Measurements from ENCODE around the gene IL18RAP.

Gene IL18RAP

DNA sequence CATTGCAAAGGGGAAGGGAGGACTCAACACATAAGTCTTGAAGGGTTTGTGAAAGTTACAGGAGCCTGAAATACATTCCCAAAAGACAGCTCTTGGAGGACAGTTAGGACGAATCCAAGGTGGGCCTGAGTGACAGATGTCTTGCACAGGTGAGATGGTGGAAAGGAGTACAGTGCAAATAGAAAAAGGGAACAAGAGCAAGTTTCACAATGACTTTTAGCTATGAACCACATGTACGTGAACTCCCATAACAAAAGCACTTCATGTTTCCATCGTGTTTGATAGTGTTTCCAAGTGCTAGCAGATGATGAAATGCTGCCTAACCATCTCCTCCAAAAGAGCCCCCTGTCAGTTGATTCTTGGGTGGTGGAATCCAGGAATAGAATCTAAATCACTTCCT lies 1.8 kb downstream of the IL18RAP start:
- no peak for DNase-seq (ENCODE audit: low spot score)

DNA sequence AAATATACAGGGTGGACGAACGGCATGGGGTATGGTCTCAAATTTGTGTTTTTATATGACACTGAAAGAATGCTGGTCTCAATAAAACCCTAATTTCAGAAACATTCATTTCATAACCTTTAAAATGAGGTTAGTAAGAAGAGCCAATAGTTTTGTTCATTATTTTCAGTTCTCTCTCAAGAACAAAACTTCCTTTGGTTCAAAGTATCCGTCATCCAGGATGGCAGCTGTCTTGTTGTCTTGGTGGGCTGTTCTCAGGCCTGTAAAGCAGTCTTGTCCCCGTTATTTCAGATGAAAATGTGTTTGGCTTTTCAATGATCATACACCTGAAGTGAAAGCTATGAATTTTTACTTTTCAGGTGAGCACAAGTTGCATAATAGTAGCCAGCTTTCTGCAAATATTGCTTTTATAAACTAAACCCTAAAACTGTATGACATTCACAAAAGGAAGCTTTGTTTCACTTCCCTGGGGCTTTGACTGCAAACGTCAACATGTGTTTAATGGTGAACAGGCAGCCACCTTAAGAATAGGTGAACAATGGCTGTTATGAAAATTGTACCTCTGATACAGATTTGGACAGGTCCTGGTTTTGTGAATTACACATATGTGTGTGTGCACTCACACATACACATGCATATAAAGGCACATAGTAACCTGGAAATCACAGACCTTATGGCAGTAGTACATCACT lies 2.6 kb downstream of the IL18RAP start:
- DNase-seq (ENCODE audit: low spot score), result no peak

DNA sequence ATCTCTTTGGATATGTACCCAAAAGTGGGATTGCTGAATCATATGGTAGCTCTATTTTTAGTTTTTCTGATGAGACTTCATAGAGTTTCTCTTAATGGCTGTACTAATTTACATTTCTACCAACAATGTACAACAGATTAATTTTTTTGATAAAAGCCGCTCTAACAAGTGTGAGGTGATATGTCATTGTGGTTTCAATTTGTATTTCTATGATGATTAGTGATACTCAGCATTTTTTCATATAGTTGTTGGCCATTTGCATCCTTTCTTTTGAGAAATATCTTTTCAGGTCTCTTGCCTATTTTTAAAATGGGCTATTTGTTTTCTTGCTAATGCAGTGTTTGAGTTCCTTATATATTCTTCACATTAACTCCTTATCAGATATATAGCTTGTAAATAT lies 4.3 kb downstream of the IL18RAP start:
- DNase-seq (ENCODE audit: low spot score), result no peak

DNA sequence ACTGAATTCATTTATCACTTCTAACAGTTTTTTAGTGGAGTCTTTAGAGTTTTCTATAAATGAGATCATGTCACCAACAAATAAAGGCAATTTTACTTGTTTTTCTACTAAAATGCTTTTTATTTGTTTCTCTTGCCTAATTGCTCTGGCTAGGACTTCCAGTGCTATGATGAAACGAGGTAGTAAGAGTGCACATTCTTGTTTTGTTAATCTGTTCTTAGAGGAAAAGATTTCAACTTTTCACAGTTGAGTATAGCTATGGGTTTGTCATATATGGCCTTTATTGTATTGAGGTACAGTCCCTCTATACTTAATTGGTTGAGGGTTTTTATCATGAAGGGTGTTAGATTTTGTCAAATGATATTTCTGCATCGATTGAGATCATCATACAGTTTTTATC lies 5.6 kb downstream of the IL18RAP start:
- DNase-seq (ENCODE audit: low spot score), result no peak

DNA sequence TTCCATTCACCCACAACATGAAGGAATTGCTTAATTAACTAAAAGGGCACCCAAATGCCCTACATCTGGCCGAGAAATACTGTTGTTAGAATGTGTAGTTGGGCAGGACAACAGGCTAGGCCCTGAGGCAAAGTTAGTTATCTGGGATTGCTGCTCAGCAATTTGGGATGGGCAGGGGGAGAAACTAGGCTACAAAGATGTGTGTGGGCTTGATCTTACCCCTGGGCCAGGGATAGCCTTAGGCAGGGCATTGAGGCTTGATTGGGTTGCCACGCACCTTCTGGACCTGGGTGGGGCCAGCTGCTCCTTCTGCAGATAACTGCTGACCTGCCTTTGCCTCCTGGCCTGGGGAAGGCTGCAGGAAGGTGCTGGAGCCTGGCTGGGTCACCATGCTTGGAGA lies 9.4 kb downstream of the IL18RAP start:
- DNase-seq (ENCODE audit: low spot score), result no peak

DNA sequence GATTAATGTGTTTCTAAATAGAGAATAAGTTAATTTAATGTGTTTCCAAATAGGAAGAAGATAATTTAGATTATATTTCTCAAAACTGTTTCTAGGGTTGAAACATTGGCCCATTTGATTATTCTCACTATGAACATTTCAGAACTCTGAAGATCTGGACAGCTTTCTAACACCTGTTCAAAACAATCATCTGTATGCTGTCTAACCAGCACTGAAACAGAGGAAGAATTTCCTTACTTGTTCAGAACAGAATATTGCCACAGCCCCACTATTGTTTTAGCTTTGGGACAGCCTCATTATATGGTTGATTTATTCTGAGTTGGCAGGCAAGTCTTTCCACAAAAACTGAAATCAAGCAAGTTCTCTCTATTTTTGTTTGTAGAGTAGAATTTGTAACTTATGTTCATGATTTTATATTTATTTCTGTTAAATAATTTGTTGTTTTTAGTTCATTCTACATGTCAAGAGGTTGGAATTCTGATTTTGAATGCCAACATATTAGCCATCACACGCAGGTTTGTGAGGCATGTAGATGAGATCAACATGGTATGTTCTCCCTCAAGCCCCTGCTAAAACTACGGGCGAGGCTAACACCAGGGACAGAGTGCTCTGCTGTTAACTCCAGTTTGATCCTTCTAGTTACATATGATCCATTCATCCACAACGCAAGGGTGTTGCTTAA lies 11.2 kb downstream of the IL18RAP start:
- no peak for DNase-seq (ENCODE audit: low spot score)

DNA sequence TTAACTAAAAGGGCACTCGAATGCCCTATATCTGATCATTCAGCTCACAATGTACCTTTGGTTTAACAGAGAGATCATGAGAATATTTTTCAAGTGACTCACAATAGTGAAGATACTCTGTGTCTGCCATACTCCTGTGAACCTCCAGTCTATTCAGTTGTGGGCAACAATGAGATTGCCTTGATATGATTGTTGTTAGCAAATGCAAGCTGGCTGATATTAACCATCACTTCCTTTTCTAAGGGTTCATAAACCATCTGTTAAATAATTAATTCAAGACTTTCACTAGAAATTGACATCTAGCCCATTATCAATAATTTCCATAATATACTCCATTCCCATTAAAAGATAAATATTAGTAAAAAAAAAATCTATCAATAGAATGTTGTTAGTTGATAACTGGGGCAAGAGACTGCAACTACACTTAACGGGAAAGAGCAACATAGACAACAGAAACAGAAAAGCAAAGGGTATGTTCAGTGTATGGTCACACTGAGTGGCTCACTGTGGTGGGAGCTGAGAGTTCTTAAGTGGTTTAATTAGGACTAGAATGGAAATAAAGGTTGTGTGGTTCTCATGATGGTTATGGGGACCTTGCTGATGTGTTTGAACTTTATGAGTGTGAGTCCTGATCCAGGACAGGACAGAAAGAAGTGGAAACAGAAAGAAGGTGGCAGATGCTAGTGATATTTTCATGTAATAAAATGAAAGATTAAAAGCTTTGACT lies 11.9 kb downstream of the IL18RAP start:
- no peak for DNase-seq (ENCODE audit: low spot score)

DNA sequence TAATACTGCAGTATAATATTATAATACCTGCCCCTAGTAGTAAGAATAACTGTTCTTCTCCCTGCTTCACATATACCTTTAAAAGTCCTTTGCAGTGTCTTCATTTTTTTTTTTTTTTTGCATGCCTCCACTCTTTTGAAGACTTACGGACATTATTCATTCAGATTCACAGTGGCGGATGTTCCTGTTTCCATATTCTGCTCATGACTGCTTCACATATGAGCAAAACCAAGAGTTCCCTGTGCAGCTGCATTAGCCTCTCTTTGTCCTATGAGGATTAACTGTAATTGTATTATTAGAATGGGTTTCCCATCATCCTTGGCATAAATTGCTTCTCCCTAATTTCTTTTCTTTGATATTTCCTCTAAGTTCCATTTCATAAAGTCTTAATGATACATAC lies 12.8 kb downstream of the IL18RAP start:
- DNase-seq (ENCODE audit: low spot score), result no peak

DNA sequence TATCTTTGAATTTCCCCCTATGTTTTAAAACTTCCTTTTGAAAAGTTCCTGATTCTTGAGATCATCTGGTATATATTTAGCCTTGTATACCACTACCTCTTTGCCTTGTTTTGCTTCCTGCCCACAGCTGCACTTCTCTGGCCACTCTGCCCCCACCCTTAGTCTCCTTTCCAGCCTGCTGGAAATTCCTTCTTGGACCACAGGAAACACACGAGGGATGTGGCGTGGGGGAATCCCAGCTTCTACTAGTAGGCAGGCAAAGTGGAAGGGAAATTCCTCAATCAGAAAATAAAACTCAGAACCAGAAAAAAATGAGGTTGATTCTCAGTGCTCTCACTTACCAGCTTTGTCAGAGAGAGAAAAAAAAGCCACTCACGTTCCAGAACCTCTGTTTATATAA lies 13.4 kb downstream of the IL18RAP start:
- DNase-seq (ENCODE audit: low spot score), result no peak

DNA sequence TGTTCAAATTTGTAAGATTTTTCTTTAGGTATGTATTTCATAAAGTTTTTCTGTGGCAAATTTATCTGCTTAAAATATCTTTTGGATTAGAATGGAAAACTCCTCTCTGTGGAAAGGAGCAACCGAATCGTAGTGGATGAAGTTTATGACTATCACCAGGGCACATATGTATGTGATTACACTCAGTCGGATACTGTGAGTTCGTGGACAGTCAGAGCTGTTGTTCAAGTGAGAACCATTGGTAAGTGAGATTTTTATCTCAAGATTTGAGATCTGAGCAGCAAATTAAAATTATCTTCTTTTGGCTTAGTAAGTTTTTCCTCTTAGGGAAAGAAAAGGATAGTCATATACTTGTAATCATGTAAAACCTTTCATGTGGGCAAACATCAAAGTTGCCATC lies 14.2 kb downstream of the IL18RAP start:
- DNase-seq (ENCODE audit: low spot score), result no peak

DNA sequence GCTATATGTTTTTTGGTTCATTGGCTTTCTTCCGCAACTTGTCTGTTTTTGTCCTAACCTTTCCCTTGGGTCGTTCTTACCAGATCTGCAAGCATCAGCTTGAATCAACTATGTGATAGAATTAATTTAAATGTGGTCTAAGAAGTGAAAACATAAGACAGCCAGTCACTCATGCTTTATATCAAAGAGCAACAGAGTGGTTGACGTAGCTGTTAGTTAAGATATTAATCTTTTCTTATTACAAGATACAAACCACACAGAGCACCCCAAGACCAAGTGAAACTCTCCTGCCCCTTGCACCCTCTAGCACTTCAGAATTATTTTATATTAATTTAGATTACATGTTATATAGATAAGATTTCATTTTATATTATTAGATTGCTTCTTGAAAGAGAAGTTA lies 15.2 kb downstream of the IL18RAP start:
- no peak for DNase-seq (ENCODE audit: low spot score)

DNA sequence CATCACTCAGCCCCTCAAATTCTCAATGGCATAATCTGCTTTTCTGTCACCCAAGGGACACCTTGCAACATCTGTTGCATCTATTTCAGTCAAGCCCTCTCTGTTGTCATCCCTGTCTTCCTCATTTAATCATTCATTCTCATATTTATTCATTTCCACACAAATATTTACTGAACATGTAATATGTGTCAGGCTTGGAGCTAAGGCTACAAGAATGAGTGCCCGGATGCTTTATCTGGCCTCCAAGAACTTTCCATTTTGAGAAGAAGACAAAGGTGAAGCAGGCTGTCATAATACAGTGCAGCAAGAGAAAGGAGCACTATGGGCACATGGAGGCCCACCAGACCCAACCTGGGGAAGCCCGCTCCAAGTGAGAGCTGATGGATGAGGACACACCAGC lies 15.6 kb downstream of the IL18RAP start:
- no peak for DNase-seq (ENCODE audit: low spot score)

DNA sequence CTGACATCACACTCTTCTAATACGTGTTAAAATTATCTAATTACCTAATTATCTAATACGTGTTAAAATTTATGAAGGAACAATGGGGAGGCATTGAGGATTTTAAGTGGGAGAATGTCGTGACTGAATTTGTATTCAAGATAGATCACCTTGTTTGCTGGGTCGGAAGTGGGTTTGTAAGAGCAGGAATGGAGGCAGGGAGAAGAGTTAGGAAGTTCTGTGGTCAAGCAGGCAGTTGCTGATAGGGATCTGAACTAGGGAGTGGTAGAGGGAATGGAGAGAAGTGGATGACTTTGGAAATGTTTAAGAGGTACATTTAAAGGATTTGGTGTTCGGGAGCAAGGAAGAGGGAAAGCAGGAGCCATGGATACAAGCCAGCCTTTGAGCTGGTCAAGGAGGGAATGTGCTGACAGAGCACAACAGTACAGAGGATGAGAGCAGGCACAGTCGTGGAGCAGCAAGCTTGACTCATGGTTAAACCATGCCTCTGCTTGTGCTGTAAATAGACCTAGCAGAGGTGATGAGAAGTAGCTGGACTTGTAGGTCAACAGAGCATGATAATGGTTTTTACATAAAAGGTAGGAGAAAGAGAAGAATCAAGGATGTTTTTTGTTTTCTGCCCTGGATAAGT lies 16.2 kb downstream of the IL18RAP start:
- no peak for DNase-seq (ENCODE audit: low spot score)

DNA sequence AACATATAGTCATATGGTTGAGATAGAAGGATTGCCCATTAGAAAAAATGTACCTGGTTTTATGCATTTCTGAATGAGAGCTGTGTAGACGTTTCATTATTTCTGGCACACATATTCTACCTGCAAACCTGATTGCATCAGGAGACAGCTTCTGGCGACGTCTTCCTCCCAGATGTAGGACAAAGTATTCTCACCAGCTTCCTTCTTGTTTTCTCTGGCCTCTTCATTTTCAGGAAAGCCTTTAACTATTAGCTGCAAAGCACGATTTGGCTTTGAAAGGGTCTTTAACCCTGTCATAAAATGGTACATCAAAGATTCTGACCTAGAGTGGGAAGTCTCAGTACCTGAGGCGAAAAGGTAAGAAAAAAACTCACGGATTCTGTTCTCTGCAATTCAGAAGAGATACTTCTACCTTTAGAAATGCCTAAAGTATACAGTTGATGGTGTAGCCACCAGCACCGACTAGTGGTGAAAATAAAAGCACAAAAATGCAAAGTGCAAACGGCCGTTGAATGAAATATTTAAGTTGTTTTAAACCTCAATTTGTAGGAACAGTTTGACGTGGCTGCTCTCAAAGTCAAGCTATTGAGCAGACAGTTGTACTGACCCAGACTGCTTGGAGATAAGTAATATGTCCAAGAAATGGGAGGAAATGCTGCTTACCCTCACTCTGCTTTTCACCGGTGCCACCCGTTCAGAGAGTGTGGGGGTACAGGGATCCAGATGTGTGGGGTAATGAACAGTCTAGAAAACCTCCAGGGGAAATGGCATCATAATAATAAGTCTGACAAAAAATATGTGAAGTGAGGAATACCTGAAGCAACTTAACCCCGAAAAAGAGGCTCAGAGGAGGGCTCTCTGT lies 20.2 kb downstream of the IL18RAP start:
- DNase-seq (ENCODE audit: low spot score), result no peak

DNA sequence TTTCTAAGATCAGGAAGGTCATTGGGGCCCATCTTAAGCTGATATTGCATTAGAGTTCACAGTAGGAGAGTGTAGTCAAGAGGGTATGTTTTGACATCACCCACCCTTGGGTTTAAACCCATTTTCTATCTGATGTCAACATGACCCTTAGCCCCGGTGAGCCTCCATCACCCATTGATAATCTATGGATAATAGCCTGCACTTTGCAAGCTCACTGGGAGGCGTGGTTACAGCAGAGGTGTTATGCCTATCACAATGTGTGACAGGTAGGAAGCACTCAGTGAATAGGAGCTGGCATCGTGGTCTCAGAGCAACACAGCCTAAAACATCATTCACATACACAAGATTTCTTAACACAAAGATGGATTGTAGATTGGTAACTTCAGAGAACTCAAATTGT lies 21.3 kb downstream of the IL18RAP start:
- DNase-seq (ENCODE audit: low spot score), result no peak

DNA sequence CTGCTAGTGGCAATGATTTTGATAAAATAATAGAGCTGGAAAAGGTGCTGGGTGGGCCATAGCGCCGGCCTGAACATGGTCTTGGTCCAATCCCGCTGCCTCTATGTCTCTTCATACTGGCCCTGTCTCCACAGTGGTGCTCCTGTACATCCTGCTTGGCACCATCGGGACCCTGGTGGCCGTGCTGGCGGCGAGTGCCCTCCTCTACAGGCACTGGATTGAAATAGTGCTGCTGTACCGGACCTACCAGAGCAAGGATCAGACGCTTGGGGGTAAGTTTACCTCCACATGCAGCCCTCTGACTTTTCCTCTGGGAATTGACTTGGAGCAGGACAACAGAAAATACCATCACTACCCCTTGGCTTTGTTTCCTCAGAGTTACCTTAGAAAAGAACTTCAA lies 24.0 kb downstream of the IL18RAP start:
- DNase-seq (ENCODE audit: low spot score), result no peak

DNA sequence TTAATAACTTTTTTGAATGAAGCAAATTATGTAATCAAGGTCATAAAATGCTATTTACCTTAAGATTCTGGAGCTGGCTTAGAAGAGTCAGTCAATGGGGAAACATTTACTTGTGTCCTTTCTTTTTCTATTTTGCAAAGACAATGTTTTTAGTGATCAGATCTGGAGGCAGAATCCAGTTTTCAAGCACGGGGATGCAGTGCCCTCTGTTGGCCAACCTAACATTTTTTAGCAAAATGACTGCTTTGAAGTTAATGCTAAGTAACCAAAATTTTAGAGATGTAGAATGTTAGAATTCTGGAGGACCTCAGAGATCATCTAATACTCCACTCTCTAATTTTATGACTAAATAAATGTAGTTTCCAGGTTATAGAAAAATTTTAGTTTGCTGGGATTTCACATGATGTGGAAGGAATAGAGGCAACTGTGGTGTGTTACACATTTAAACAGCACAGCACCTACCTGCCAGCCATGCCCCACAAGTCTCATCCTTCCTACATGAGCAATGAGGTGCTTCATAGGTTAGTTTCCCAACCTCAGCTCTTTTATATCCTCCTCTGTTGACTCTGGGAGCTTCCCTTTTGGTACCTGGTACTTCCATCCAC lies 26.5 kb downstream of the IL18RAP start:
- peak; percentile 7 for DNase-seq (ENCODE audit: low spot score)

DNA sequence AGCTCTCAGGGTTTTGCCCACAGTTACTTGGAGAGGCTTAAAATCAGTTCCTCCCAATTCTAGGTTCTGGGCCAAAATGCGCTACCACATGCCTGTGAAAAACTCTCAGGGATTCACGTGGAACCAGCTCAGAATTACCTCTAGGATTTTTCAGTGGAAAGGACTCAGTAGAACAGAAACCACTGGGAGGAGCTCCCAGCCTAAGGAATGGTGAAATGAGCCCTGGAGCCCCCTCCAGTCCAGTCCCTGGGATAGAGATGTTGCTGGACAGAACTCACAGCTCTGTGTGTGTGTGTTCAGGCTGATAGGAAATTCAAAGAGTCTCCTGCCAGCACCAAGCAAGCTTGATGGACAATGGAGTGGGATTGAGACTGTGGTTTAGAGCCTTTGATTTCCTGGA lies 29.0 kb downstream of the IL18RAP start:
- no peak for DNase-seq (ENCODE audit: low spot score)

DNA sequence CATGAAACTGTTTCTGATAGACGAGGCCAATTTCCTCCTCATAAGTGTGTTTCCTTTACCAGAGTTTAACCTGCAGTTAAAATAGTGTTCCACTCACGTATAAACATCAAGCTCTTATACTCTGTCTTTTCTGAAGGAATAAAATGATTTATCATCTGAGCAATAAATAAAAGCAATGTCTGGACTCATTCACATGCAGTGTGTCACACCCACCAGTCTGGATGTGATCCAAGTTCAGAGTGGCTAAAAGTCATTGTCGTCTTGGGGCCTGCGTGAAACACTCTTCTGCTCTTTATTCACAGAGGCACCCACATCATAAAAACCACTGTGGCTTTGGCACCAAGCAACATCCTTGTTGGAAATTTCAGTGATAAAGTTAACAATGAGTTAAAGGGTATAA lies 30.5 kb downstream of the IL18RAP start:
- DNase-seq (ENCODE audit: low spot score), result no peak

DNA sequence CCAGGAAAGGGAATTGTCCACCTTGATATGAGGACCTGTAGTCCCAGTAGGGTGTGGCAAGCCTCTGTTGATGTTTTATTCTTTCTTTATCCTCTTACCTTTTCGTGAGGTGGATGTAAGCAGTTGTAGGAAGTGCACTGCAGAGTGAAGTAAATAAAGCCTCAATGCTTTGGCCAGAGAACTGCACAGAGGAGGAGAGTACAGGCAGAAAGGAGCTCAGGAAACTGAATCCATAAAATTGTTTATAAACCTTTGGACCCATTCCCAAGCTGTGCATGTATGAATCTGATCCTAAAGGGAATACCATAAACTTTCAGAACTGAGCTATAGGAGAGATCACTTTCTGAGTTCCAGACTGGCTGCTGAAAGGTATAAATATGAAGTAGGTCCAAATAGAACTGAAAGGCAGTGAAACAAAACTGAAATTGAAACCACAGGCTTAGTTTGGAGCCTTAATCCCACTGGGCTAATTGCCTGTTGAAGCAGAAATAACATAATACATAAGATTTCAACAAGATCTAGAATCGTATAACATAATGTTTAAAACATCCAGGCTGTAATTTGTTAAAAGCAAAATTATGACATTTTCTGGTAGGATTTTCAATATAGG lies 32.2 kb downstream of the IL18RAP start:
- no peak for DNase-seq (ENCODE audit: low spot score)

DNA sequence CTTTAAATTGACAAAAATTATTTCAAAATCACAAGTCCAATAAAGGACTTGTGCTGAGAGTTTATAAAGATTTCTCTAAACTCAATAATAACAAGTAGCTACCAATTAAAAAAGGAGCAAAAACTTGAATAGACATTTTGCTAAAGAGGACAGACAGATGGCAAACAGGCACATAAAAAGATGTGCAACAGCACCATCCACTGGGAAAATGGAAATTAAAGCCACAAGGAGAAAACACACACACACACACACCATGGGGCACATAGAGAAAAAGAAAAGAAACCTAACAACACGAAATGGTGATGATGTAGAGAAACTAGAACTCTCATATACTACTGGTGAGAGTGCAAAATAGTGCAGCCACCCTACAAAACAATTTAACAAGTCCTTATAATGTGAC lies 37.5 kb downstream of the IL18RAP start:
- no peak for DNase-seq (ENCODE audit: low spot score)

All from hematopoietic multipotent progenitor cell treated with erythropoietin and hydrocortisone succinate and interleukin-3 and kit ligand, for 15 days (in vitro differentiated cells).